HepG2 (cell line): ENCODE results near the gene ZNF782. TPM values are rescaled to one million over a fixed set of nuclear protein-coding genes. Genes with fewer than 3 reads are reported as not detected.

ENCODE experiments used
- ATAC-seq: fragments of 200-7000 bp; cut with Tn5 transposase; 3 replicates; pipeline ENCODE4 v1.9.1; 2020; ENCODE audit warnings: mild to moderate bottlenecking, moderate library complexity
- Bru-seq: library from RNA; stranded (reverse); fragments of 400-500 nt; gene quantifications from one replicate; lab custom pipeline; 2021; lab: Mats Ljungman, UMichigan
- BruChase-seq, 2 experiments: library from RNA; stranded (reverse); fragments of 400-500 nt; gene quantifications; one replicate each; lab custom pipeline; 2021; lab: Mats Ljungman, UMichigan
- BruUV-seq: library from RNA; stranded (reverse); fragments of 400-500 nt; replicated peaks from 2 replicates; lab custom pipeline; 2021; lab: Mats Ljungman, UMichigan
- CTCF ChIA-PET: fragments of 300-600 bp; formaldehyde crosslinking; extraction: SDS; loops from one replicate; lab custom pipeline; 2021; ENCODE audit warnings: low total read pairs, inconsistent platforms, low intra/inter-chr PET ratio; lab: Yijun Ruan, JAX
- POLR2A ChIA-PET: fragments of 350-600 bp; sonication (Branson Sonifier 250); formaldehyde crosslinking; loops from one replicate; lab custom pipeline; 2020; ENCODE audit warnings: antibody characterized with exemption, inconsistent platforms; lab: Yijun Ruan, JAX
- DNase-seq: peaks from one replicate; pipeline ENCODE4 v3.0.0-alpha.2; 2015; ENCODE audit warnings: low spot score
- FAIRE-seq: peaks from 3 replicates; lab custom pipeline; 2011; peaks lifted over from hg19 to GRCh38; lab: Jason Lieb, UNC
- H2AFZ ChIP-seq: one replicate; pipeline ENCODE4 v1.6.1; 2011; ENCODE audit warnings: low read length, inconsistent platforms
- H3K27ac ChIP-seq: fragments of 300-600 bp; 3 replicates; pipeline ENCODE4 v1.8.0; 2011; ENCODE audit warnings: mixed run types, mild to moderate bottlenecking, mixed read lengths, low read length, inconsistent platforms; ENCODE audit not compliant: insufficient read depth; ENCODE audit errors: extremely low read length
- H3K27me3 ChIP-seq, 2 experiments: fragments of 200-600 bp in 1 of 2; 2 replicates in 1 of 2; 3 replicates in 1 of 2; pipeline versions ENCODE4 v1.6.0 to v1.8.0; 2011; ENCODE audit warnings: low read length in 2 of 2, mild to moderate bottlenecking in 2 of 2, moderate library complexity in 2 of 2, inconsistent platforms in 1 of 2; ENCODE audit not compliant: insufficient read depth in 2 of 2, control insufficient read depth in 1 of 2
- H3K36me3 ChIP-seq, 2 experiments: fragments of 200-600 bp in 1 of 2; replicated peaks in 1 of 2; 2 replicates in 1 of 2; 3 replicates in 1 of 2; pipeline versions ENCODE4 v1.5.1 to v1.8.0; 2011; ENCODE audit warnings: low read length in 2 of 2, inconsistent platforms in 1 of 2; ENCODE audit not compliant: insufficient read depth in 2 of 2, control insufficient read depth in 1 of 2
- H3K4me1 ChIP-seq: 2 replicates; pipeline ENCODE4 v1.5.1; 2012; ENCODE audit warnings: low read length, inconsistent platforms; ENCODE audit not compliant: insufficient read depth
- H3K4me2 ChIP-seq: 2 replicates; pipeline ENCODE4 v1.6.0; 2011; ENCODE audit warnings: low read depth, low read length, inconsistent platforms
- H3K4me3 ChIP-seq, 3 experiments: fragments of 200-600 bp in 1 of 3; sonication (generic), shearing (Covaris generic) in 1 of 3; replicated peaks in 1 of 3; 2 replicates each; pipeline ENCODE4 v1.5.1; 2011 to 2016; ENCODE audit warnings: low read length in 3 of 3, inconsistent platforms in 2 of 3, low read depth in 2 of 3, mild to moderate bottlenecking in 2 of 3, control low read depth in 1 of 3, mixed read lengths in 1 of 3; ENCODE audit not compliant: insufficient read depth in 1 of 3
- H3K79me2 ChIP-seq: one replicate; pipeline ENCODE4 v1.6.1; 2011; ENCODE audit warnings: low read length, inconsistent platforms; ENCODE audit not compliant: insufficient read depth
- H3K9ac ChIP-seq: 2 replicates; pipeline ENCODE4 v1.6.0; 2011; ENCODE audit warnings: mild to moderate bottlenecking, low read depth, low read length, inconsistent platforms; ENCODE audit not compliant: insufficient read depth
- H3K9me3 ChIP-seq: 2 replicates; pipeline ENCODE4 v1.5.1; 2012; ENCODE audit warnings: mild to moderate bottlenecking, low read length
- H4K20me1 ChIP-seq: 2 replicates; pipeline ENCODE4 v1.6.0; 2011; ENCODE audit warnings: inconsistent platforms, mild to moderate bottlenecking, low read length, moderate library complexity; ENCODE audit not compliant: insufficient read depth
- CBX2 ChIP-seq, 2 experiments: fragments of 200-600 bp in 1 of 2; sonication (generic); formaldehyde crosslinking in 1 of 2; IDR thresholded peaks; 2 replicates each; pipeline versions ENCODE4 v1.7.0 to v1.8.1; 2018 to 2022; ENCODE audit warnings: low read depth in 2 of 2, low read length in 1 of 2, mild to moderate bottlenecking in 1 of 2, missing genetic modification reagents in 1 of 2
- GFI1 ChIP-seq: sonication (generic); formaldehyde crosslinking; IDR thresholded peaks from 2 replicates; pipeline ENCODE4 v1.5.0; 2020; ENCODE audit warnings: missing genetic modification reagents, mild to moderate bottlenecking, borderline replicate concordance
- HOXA3 ChIP-seq: sonication (generic); formaldehyde crosslinking; IDR thresholded peaks from 2 replicates; pipeline ENCODE4 v1.5.0; 2020; ENCODE audit warnings: missing genetic modification reagents
- HOXA5 ChIP-seq: sonication (generic); formaldehyde crosslinking; IDR thresholded peaks from 2 replicates; pipeline ENCODE4 v1.4.0; 2020; ENCODE audit warnings: missing genetic modification reagents
- LCORL ChIP-seq, 2 experiments: fragments of 450-650 bp in 1 of 2; sonication (generic) in 1 of 2; formaldehyde crosslinking in 1 of 2; IDR thresholded peaks; 2 replicates each; pipeline versions ENCODE4 v1.5.0 to v1.6.1; 2017 to 2020; ENCODE audit warnings: antibody characterized with exemption in 1 of 2, missing genetic modification reagents in 1 of 2
- POLR2A ChIP-seq, 2 experiments: IDR thresholded peaks; 2 replicates each; pipeline ENCODE4 v1.6.1; 2011; ENCODE audit warnings: low read depth in 2 of 2, low read length in 2 of 2, mild to moderate bottlenecking in 1 of 2, moderate library complexity in 1 of 2; ENCODE audit not compliant: insufficient read depth in 1 of 2
- SALL1 ChIP-seq: sonication (generic); formaldehyde crosslinking; IDR thresholded peaks from 2 replicates; pipeline ENCODE4 v1.8.0; 2022; ENCODE audit warnings: mild to moderate bottlenecking, missing genetic modification reagents
- ZNF331 ChIP-seq: sonication (generic); formaldehyde crosslinking; IDR thresholded peaks from 2 replicates; pipeline ENCODE4 v1.4.0; 2020; ENCODE audit warnings: missing genetic modification reagents
- ZNF614 ChIP-seq: IDR thresholded peaks from 2 replicates; pipeline ENCODE4 v1.6.1; 2018; ENCODE audit warnings: missing biosample characterization, missing genetic modification reagents, inconsistent platforms, borderline replicate concordance
- WGBS: methylation state at CpG from one replicate; pipeline ENCODE4 v1.1.6; 2017; ENCODE audit warnings: low lambda C conversion rate; 5-methylcytosine and 5-hydroxymethylcytosine counted together
- in situ Hi-C: cut with HindIII; loops from 2 replicates; pipeline ENCODE4 v1.10.0; 2017; ENCODE audit warnings: low pct_unique_long_range_greater_than_20kb; ENCODE audit not compliant: extremely low pct_ligation_motif_present
- intact Hi-C: fragments of 100-400 bp; cut with micrococcal nuclease; formaldehyde crosslinking; loops from one replicate; pipeline ENCODE4 v1.10.0; 2022; ENCODE audit not compliant: unreplicated experiment
- long read RNA-seq, 2 experiments: library from RNA in 1 of 2; library from polyadenylated mRNA in 1 of 2; stranded (forward) in 1 of 2; unstranded in 1 of 2; transcript quantifications; one replicate each; pipeline ENCODE4 v2.0.0, GENCODE V29; 2019 to 2022
- polyA minus RNA-seq, 3 experiments: library from RNA; depleted of rRNA, polyadenylated mRNA; stranded (reverse); fragments of >200 nt; gene quantifications; 2 replicates each; pipeline ENCODE4 v1.2.3, GENCODE V29; 2011; ENCODE audit warnings: low replicate concordance in 1 of 3
- polyA plus RNA-seq, 8 experiments: library from polyadenylated mRNA; depleted of rRNA in 3 of 8; stranded (reverse) in 7 of 8; unstranded in 1 of 8; fragments of >200 nt; fragmentation: Illumina TruSeq in 4 of 8; extraction: Trizol in 4 of 8; gene quantifications; 2 replicates each; pipeline versions ENCODE4 v1.2.1 to v1.2.3, GENCODE V29; 2011 to 2016; ENCODE audit warnings: low read depth in 4 of 8, missing spikeins in 1 of 8, mixed read lengths in 1 of 8; ENCODE audit not compliant: insufficient read depth in 1 of 8
- total RNA-seq, 5 experiments: library from RNA; depleted of rRNA; stranded (reverse); fragments of >200 nt; fragmentation: Illumina TruSeq; extraction: Trizol; gene quantifications; 2 replicates each; pipeline ENCODE4 v1.2.3, GENCODE V29; 2016; ENCODE audit warnings: low read depth in 1 of 5
- TF ChIP-seq, protein P1 (sequence below): sonication (generic); formaldehyde crosslinking; IDR thresholded peaks from 2 replicates; pipeline ENCODE4 v1.4.0; 2020; ENCODE audit warnings: mild to moderate bottlenecking, missing genetic modification reagents
- TF ChIP-seq, protein P2 (sequence below): sonication (generic); formaldehyde crosslinking; IDR thresholded peaks from 2 replicates; pipeline ENCODE4 v1.4.0; 2020; ENCODE audit warnings: mild to moderate bottlenecking, missing genetic modification reagents
- TF ChIP-seq, protein P3 (sequence below): sonication (generic); formaldehyde crosslinking; IDR thresholded peaks from 2 replicates; pipeline ENCODE4 v1.5.1; 2020; ENCODE audit warnings: missing genetic modification reagents, mild to moderate bottlenecking, borderline replicate concordance

ZNF782 gene
- total RNA-seq (2016; rRNA removed; fragmentation: Illumina TruSeq; extraction: Trizol) (4.7 and 4.9 TPM in 2 replicates), polyA plus RNA-seq (2011; rRNA removed) (1.4 and 1.5 TPM in 2 replicates), polyA minus RNA-seq (2011; rRNA and poly(A)+ RNA removed; ENCODE audit: low replicate concordance) (2.2 and 9.6 TPM in 2 replicates), Bru-seq, nascent RNA (percentile 79 among the genes with signal in this experiment), BruChase-seq, experiment 1, labeled RNA remaining after a 6-hour chase (percentile 64 among the genes with signal in this experiment), BruChase-seq, experiment 2, labeled RNA remaining after a 2-hour chase (percentile 81 among the genes with signal in this experiment)
- 0.88 and 2.2 TPM in 2 replicates for total RNA-seq (2016; cell fraction: cytosol; rRNA removed; fragmentation: Illumina TruSeq; extraction: Trizol; ENCODE audit: low read depth)
- total RNA-seq (2016; cell fraction: insoluble cytoplasmic fraction; rRNA removed; fragmentation: Illumina TruSeq; extraction: Trizol), result 3.9 and 5.8 TPM in 2 replicates
- total RNA-seq (2016; cell fraction: membrane; rRNA removed; fragmentation: Illumina TruSeq; extraction: Trizol), result 3.4 TPM in 2 replicates
- total RNA-seq (2016; cell fraction: nucleus; rRNA removed; fragmentation: Illumina TruSeq; extraction: Trizol), result 10.7 and 14.7 TPM in 2 replicates
- 0.50 and 0.88 TPM in 2 replicates for polyA plus RNA-seq (2011; cell fraction: cytosol; rRNA removed)
- 2.1 TPM in 2 replicates for polyA plus RNA-seq (2011; cell fraction: nucleus; rRNA removed)
- 1.4 and 1.6 TPM in 2 replicates for polyA plus RNA-seq (2012)
- polyA plus RNA-seq (2016; cell fraction: cytosol; fragmentation: Illumina TruSeq; extraction: Trizol; ENCODE audit: low read depth), result 1.5 and 1.7 TPM in 2 replicates
- polyA plus RNA-seq (2016; cell fraction: insoluble cytoplasmic fraction; fragmentation: Illumina TruSeq; extraction: Trizol; ENCODE audit: low read depth), result 2.1 and 2.3 TPM in 2 replicates
- polyA plus RNA-seq (2016; cell fraction: membrane; fragmentation: Illumina TruSeq; extraction: Trizol; ENCODE audit: low read depth), result 2.1 and 2.4 TPM in 2 replicates
- 4.9 and 5.3 TPM in 2 replicates for polyA plus RNA-seq (2016; cell fraction: nucleus; fragmentation: Illumina TruSeq; extraction: Trizol; ENCODE audit: insufficient read depth, low read depth)
- polyA minus RNA-seq (2011; cell fraction: cytosol; rRNA and poly(A)+ RNA removed), result 1.5 and 2.2 TPM in 2 replicates
- polyA minus RNA-seq (2011; cell fraction: nucleus; rRNA and poly(A)+ RNA removed), result 18.7 and 20.3 TPM in 2 replicates
- long read RNA-seq, experiment 1, result 0 reads
- long read RNA-seq, experiment 2, partial matches to known transcripts, result 0 of 1 reads
- long read RNA-seq, experiment 2, other reads (novel, unspliced or antisense), result 1 of 1 reads

DNA sequence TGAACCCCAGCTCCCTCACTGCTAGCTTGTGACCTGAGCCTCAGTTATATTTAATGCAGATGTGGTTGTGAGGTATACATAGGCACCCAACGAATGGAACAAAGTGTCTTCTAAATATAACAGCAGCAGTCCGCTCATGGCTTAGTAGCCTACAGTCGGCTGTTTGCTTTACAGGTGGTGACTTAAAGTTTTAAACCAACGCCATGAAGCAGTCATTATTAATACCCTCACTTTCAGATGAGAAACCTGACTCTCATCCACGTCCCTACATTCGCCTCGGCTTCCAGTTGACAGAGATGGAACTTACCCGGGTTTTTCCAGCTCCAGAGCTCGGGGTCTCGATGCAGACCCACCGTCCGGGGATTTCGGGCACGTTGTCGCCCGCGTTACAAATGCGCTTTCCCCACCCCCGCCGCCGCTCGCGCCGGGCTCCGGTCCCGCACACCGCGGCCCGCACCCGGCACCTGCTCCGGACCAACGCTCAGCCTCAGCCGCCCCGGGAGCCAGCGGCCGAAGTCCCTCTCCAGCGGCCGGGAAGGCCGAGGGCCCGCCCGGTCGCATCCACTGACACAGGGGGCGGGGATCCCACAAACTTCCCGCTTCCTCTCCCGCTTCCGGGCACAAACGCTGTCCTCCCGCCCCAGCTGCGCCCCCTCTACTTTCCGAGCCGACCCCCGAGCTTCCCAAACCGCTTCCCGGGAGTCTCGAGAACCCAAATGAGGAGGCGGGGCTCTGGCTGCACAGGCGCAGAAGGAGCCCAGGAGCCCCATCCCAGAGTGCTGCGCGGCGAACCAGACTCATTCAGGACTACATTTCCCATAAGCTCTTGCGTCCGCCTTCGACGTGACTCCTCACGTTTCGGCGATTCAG, at the start of gene ZNF782:
Gene ZNF782 (minus strand): TSS at position 734 of the 870 bp plus-strand sequence. CDS start 2,553 bp downstream, outside the sequence.
- POLR2A ChIA-PET, result interaction anchor here (1.0 to 1.5 kb wide), 5 partner anchors 21 to 779 kb away, joined by 3 to 13 read pairs (median 5); partner anchors contain the start of genes NCBP1 and TSTD2
- H3K4me2 ChIP-seq, result peak within 1 kb of the TSS; percentile 87
- no peak within 1 kb of the TSS for H2AFZ ChIP-seq
- intact Hi-C loops (loop anchor here (10.0 kb wide), 1 partner anchor 381 kb away; no protein-coding TSS in a partner anchor), in situ Hi-C loops (loop anchor here (10.0 to 25.0 kb wide), 2 partner anchors 541 to 758 kb away; no protein-coding TSS in a partner anchor)
- H3K27me3 ChIP-seq, result no peaks in the 10 kb centered on the region
- TSS peak; percentile 67 for BruUV-seq
- FAIRE-seq (peak; percentile 85), ATAC-seq (peak; percentile 78), DNase-seq (peak; percentile 93)
- peak within 1 kb of the TSS; percentile 87 for H3K27ac ChIP-seq
- WGBS, result under 1% methylated on average over 17 of the region's 67 CpGs
- CTCF ChIA-PET, result no interaction called here
- H3K9me3 ChIP-seq, result peaks cover 4% of the 10 kb centered on the region
- peaks cover 70% of the 10 kb centered on the region for H3K4me1 ChIP-seq
- peak within 1 kb of the TSS; percentile 82 for H3K9ac ChIP-seq
- 0 out of 2 replicates have a peak, but pooled peaks cover 6% of the 10 kb centered on the region for H4K20me1 ChIP-seq
- peaks cover 39% of the 10 kb centered on the region for H3K79me2 ChIP-seq
- peak within 1 kb of the TSS; percentile 78 to 84 (median 83) for H3K4me3 ChIP-seq
- H3K36me3 ChIP-seq, result peaks cover under 1 to 4% of the 10 kb centered on the region in 2 experiments; a peak in 2 of 5 replicates
- TF ChIP-seq HOXA5 (CRISPR knock-in tag) (peak; percentile 56), LCORL (IDR thresholded peaks at IDR 0.05) (no peak), LCORL (CRISPR knock-in tag; IDR thresholded peaks at IDR 0.05) (peak; percentile 76), ZNF331 (CRISPR knock-in tag) (peak; percentile 48; the same call in 1 of the 2 replicates), CBX2 (IDR thresholded peaks at IDR 0.05; ENCODE audit: low read depth, low read length) (no peak), CBX2 (CRISPR knock-in tag; IDR thresholded peaks at IDR 0.05; ENCODE audit: low read depth) (no peak), SALL1 (peak; percentile 78), POLR2A (IDR thresholded peaks at IDR 0.05; ENCODE audit: insufficient read depth in 1 of 2, low read depth in 2 of 2, low read length in 2 of 2) (peak; percentile 44 to 63; a peak in 3 of 4 replicates), HOXA3 (CRISPR knock-in tag) (peak; percentile 74; the same call in 1 of the 2 replicates), GFI1 (CRISPR knock-in tag) (peak; percentile 26; the same call in 1 of the 2 replicates), ZNF614 (CRISPR knock-in tag) (peak; percentile 66)
- TF ChIP-seq, protein P1, sequence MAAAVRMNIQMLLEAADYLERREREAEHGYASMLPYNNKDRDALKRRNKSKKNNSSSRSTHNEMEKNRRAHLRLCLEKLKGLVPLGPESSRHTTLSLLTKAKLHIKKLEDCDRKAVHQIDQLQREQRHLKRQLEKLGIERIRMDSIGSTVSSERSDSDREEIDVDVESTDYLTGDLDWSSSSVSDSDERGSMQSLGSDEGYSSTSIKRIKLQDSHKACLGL, result no peak
- TF ChIP-seq, protein P2, sequence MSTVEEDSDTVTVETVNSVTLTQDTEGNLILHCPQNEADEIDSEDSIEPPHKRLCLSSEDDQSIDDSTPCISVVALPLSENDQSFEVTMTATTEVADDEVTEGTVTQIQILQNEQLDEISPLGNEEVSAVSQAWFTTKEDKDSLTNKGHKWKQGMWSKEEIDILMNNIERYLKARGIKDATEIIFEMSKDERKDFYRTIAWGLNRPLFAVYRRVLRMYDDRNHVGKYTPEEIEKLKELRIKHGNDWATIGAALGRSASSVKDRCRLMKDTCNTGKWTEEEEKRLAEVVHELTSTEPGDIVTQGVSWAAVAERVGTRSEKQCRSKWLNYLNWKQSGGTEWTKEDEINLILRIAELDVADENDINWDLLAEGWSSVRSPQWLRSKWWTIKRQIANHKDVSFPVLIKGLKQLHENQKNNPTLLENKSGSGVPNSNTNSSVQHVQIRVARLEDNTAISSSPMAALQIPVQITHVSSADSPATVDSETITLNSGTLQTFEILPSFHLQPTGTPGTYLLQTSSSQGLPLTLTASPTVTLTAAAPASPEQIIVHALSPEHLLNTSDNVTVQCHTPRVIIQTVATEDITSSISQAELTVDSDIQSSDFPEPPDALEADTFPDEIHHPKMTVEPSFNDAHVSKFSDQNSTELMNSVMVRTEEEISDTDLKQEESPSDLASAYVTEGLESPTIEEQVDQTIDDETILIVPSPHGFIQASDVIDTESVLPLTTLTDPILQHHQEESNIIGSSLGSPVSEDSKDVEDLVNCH (CRISPR knock-in tag), result no peak
- TF ChIP-seq, protein P3, sequence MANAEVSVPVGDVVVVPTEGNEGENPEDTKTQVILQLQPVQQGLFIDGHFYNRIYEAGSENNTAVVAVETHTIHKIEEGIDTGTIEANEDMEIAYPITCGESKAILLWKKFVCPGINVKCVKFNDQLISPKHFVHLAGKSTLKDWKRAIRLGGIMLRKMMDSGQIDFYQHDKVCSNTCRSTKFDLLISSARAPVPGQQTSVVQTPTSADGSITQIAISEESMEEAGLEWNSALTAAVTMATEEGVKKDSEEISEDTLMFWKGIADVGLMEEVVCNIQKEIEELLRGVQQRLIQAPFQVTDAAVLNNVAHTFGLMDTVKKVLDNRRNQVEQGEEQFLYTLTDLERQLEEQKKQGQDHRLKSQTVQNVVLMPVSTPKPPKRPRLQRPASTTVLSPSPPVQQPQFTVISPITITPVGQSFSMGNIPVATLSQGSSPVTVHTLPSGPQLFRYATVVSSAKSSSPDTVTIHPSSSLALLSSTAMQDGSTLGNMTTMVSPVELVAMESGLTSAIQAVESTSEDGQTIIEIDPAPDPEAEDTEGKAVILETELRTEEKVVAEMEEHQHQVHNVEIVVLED (CRISPR knock-in tag), result peak; percentile 95
